AG08396 (cell line): ENCODE data around the gene CPA4.
A peak's percentile ranks its signal among the peaks of the same experiment; 100 is the strongest.

Experiments used
- DNase-seq: peaks from one replicate; pipeline ENCODE4 v3.0.0; 2012; ENCODE audit warnings: low spot score, mixed read lengths

The CPA4 gene

DNA sequence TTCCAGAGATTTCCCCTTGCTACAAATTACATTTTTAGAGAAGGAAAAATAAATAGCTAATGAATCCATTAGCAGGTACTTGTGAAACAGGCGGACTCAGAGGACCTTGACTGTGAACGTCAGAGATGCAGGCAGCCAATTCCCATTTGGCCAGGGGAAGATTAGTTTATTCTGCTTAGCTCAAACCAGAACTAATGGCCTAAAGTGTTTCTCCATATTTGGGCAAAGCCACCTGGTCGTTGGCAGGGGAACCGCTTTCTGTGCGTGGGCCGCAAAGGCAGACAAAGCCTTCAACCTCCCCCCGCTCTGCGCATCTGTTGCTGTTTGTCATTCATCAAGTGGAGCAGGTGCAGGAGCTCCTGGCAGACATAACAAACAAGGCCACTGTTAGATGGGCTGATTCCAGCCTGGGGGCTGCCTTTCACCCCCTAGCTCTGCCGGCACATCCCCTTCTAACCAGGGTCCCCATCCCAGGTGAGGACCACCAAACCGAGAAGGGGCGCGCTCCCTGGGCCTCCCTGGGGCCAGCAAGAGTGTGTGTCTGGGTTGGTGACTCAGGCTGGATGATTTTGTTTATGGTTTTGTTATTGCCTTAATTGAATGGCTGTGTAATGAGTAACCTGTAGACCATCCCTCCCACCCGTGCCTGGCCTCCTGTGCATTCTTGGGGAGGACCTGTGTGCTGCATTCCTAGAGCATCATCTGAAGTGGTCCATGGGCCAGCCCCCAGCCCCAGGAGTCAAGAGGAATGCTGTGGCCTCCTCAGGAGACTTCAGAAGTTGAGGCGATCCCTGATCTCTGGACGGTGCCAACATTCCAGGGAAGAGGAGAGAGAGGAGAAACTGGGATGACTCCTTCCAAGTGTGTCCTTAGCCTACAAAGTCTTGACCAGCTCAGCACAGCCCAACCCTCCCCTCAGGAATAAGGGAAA, 72.8 kb downstream of the CPA4 start:
- peak; percentile 61 for DNase-seq

DNA sequence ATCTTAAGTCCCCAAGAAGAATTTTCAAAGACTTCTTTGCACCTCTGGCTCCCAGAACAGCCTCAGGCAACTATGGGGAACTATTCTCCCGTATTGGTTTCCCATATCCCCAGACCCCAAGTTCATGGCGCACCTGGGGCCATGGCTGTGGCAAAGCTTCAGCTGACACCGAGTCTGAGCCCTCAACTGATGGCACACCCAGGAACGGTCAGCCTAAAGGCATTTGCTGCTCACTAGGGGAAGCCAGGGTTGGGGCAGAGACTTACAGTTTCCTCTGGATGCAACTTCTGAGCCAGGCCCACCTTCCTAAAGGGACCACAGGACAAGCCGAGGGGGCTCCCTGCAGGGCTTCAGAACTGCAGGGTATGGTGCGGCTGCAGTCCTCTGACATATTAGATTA, 73.6 kb downstream of the CPA4 start:
- DNase-seq, result no peak

- no peak for DNase-seq
These were observed 74.3 kb downstream of the CPA4 start for GRCh38 chr7:130367088-130367755.

- no peak for DNase-seq
These were observed 75.1 kb downstream of the CPA4 start for GRCh38 chr7:130367836-130368746.

- peak; percentile 65 for DNase-seq
These were observed 76.2 kb downstream of the CPA4 start for GRCh38 chr7:130369110-130369711.

DNA sequence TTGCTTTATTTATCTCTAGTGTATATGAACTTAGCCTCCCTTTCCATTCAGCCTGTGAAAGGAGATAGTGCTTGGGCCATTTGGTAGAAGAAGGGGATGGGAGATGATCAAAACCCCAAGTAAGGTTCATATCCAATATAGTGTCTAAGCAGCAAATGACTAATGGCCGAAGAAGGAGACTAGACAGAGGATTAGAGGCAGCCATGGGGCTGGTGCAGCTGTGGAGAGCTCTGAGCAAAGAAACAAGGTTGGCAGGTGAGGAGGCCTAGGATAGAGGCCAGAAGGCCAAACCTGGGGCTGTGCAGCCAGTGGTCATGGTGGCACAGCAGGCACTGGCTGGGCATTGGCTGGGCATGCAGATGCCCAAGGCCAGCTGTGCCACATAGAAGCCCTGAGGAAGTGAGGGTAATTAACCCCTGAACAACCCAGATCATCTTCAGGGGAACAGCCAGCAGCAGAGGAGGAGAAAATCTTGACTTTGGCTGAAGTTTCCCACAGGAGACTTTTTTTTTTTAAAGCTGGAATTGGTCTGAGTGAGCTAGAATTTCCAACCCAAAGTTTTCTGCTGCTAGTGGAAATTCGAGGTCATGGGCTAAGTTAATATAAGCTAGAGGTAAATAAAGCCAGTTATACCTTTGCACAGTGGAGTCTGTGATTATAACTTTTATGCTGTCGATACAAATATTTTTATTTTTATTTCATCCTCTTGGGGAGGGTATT, 77.0 kb downstream of the CPA4 start:
- no peak for DNase-seq

- DNase-seq, result no peak
These were observed 78.1 kb downstream of the CPA4 start for GRCh38 chr7:130371046-130371445.

DNA sequence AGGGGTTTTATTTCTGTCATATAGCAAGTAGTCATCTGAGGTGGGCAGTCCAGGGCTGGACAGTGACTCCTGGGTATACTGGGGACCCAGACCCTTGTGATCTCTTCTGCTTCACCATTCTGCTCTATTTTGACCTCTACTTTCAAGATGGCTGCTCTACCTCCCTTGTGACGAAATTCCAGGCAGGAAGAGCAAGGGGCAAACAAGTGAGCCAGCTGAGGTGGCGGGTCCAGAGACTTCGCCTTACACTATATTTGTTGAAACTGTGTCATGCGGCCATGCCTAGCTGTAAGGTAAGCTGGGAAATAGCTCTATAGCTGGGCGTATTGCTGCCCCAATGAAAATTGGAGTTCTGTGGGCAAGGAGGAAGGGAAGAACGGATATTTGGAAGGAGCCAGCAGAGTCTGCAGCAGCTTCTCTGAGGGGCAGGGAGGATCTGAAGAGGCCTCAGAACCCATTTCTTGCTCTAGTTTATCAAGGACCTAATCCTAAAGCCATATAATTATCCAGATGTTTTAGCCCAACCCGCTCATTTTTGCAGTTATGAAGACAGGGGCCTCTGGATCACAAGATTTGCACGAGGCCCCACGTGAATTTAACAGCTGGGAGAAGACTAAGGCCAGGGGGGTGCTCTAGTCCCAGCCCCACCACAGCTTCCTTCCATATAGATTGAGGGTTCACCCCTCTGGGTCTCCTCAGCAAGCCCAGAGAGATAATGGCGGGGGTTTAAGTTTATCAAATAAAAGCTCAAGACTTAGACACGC, 79.6 kb downstream of the CPA4 start:
- DNase-seq, result no peak
